Sigmoid colon (tissue), 7 donors: Measurements from ENCODE around the gene LIMK1. TPM values are rescaled to one million over a fixed set of nuclear protein-coding genes. Genes with fewer than 3 reads are reported as not detected.
A peak's percentile ranks its signal among the peaks of the same experiment; 100 is the strongest.

Experiments
- DNase-seq: peaks from one replicate; pipeline ENCODE4 v3.0.0-alpha.2; 2019
- H3K27ac ChIP-seq, 4 donors: fragments of 200-600 bp; sonication (generic); one replicate each; pipeline ENCODE4 v1.5.1; 2016 to 2019; ENCODE audit warnings: mild to moderate bottlenecking in 1 of 4
- H3K27me3 ChIP-seq, 3 donors: fragments of 200-600 bp; sonication (generic); one replicate each; pipeline ENCODE4 v1.5.1; 2019; ENCODE audit warnings: mild to moderate bottlenecking in 1 of 3
- H3K36me3 ChIP-seq, 4 donors: fragments of 200-600 bp; sonication (generic); one replicate each; pipeline ENCODE4 v1.5.1; 2016 to 2019
- H3K4me1 ChIP-seq, 4 donors: fragments of 200-600 bp; sonication (generic); one replicate each; pipeline ENCODE4 v1.5.1; 2017 to 2019
- H3K4me3 ChIP-seq, 4 donors: fragments of 200-600 bp; sonication (generic); one replicate each; pipeline ENCODE4 v1.5.1; 2017 to 2019; ENCODE audit warnings: mild to moderate bottlenecking in 2 of 4, moderate library complexity in 1 of 4
- H3K9me3 ChIP-seq, 4 donors: fragments of 200-600 bp in 3 of 4; sonication (generic) in 3 of 4; one replicate each; pipeline versions ENCODE4 v1.5.1 to v1.6.1; 2013 to 2019
- EP300 ChIP-seq, 4 donors: sonication (generic); formaldehyde crosslinking; IDR thresholded peaks; one replicate each; pipeline ENCODE4 v1.6.1; 2017; ENCODE audit warnings: antibody characterized with exemption in 4 of 4
- POLR2A ChIP-seq, 2 donors: fragments of 450-650 bp; IDR thresholded peaks; one replicate each; pipeline ENCODE4 v1.6.1; 2016; ENCODE audit warnings: antibody characterized with exemption in 2 of 2, mild to moderate bottlenecking in 2 of 2, moderate library complexity in 2 of 2
- POLR2AphosphoS5 ChIP-seq, 4 donors: sonication (generic); formaldehyde crosslinking; IDR thresholded peaks; one replicate each; pipeline ENCODE4 v1.6.1; 2017; ENCODE audit warnings: antibody characterized with exemption in 4 of 4
- WGBS, 2 donors: extraction: QIAGEN DNeasy Blood & Tissue Kit; methylation state at CpG; one replicate each; pipeline ENCODE4 v1.1.7; 2013; 5-methylcytosine and 5-hydroxymethylcytosine counted together
- intact Hi-C: fragments of 100-400 bp; cut with DNase I; formaldehyde crosslinking; loops from one replicate; pipeline ENCODE4 v1.15.1; 2023
- polyA plus RNA-seq, 3 donors: library from polyadenylated mRNA; stranded (reverse); fragments of 200-250 nt; gene quantifications; one replicate each; pipeline ENCODE4 v1.2.3, GENCODE V29; 2013
- total RNA-seq, 4 donors: library from RNA; depleted of rRNA; stranded (reverse); fragments of >200 nt; gene quantifications; one replicate each; pipeline ENCODE4 v1.1.0, GENCODE V29; 2016
- TF ChIP-seq, protein P1 (sequence below), 4 experiments: fragments of 450-650 bp in 3 of 4; fragments of 200-600 bp in 1 of 4; IDR thresholded peaks; one replicate each; pipeline ENCODE4 v1.5.1; 2016 to 2019; ENCODE audit warnings: antibody characterized with exemption in 4 of 4, mild to moderate bottlenecking in 3 of 4, moderate library complexity in 2 of 4
- donor health status: healthy with polysubstance abuse.
- donor health status: Bipolar disorder and iron deficiency.
- donor health status: healthy.

Gene LIMK1
- total and polyA plus RNA-seq, 7 donors, result 4.6 to 16.3 (median 9.6) TPM

DNA sequence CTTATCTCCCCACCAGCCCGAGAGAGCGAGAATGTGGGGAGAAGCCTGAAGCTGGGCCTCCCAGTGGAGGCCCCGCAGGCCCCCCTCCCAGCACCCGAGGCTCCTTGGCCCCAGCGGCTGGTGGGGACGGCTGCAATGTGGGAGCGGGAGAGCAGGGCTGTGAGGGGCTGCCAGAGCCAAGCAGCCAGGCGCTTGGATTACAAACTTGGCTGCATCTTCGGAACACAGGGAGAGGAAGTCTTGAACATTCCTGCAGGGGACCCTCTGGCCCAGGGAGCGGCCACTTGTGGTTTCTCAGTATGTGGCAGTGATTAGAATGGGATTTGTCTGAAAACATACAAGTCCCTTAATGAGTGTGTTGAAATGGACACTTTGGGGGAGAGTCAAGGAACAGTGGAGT lies 32.4 kb upstream of the LIMK1 start:
- Histone ChIP-seq H3K4me1 (no peaks in the 10 kb centered on the region), H3K9me3 (no peaks in the 10 kb centered on the region), H3K4me3 (no peak overlapping the region), H3K27me3 (no peaks in the 10 kb centered on the region), H3K36me3 (peaks cover 19 to 92% (median 61%) of the 10 kb centered on the region in 4 donors), H3K27ac (peak overlapping the region in 1 of 4 donors; percentile 18)
- TF ChIP-seq POLR2AphosphoS5 (IDR thresholded peaks at IDR 0.05) (no peak), POLR2A (IDR thresholded peaks at IDR 0.05) (no peak), EP300 (IDR thresholded peaks at IDR 0.05) (no peak)
- TF ChIP-seq, protein P1, sequence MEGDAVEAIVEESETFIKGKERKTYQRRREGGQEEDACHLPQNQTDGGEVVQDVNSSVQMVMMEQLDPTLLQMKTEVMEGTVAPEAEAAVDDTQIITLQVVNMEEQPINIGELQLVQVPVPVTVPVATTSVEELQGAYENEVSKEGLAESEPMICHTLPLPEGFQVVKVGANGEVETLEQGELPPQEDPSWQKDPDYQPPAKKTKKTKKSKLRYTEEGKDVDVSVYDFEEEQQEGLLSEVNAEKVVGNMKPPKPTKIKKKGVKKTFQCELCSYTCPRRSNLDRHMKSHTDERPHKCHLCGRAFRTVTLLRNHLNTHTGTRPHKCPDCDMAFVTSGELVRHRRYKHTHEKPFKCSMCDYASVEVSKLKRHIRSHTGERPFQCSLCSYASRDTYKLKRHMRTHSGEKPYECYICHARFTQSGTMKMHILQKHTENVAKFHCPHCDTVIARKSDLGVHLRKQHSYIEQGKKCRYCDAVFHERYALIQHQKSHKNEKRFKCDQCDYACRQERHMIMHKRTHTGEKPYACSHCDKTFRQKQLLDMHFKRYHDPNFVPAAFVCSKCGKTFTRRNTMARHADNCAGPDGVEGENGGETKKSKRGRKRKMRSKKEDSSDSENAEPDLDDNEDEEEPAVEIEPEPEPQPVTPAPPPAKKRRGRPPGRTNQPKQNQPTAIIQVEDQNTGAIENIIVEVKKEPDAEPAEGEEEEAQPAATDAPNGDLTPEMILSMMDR (IDR thresholded peaks at IDR 0.05), result no peak
- WGBS, 2 donors, result 81 to 83% methylated on average over 10 of the region's 10 CpGs
- no peak for DNase-seq
- intact Hi-C loops, result no loop called here

DNA sequence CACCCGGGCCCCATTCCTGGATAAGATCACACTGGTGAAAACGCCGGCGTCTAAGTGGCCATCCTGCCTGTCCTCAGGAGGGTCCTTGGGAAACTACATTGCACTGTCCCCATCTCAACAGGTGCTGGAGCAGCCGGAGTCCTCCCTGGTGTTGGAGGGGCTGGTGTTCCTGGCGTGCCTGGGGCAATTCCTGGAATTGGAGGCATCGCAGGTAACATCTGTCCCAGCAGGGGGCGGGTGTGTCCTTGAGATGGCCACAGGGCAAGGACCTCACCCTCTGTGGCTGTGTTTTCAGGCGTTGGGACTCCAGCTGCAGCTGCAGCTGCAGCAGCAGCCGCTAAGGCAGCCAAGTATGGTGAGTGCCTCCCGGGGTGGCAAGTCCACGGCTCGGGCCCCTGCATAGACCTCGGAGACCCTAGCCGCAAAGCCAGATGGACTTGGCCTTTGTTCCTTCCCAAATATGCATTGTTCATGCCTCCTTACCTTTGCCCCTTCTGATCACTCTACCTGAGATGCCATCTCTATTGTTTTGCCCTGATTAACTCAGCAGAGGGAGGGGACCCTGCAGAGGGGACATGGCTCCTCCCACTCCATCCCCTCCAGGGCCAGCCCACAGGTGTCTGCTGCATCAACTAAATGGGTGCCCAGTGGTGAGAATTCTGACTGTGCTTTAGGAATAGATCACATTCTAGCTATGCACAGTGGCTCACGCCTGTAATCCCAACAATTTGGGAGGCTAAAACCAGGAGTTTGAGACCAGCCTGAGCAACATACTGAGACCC lies 31.8 kb upstream of the LIMK1 start:
- no peak for DNase-seq
- TF ChIP-seq EP300 (IDR thresholded peaks at IDR 0.05) (no peak), POLR2AphosphoS5 (IDR thresholded peaks at IDR 0.05) (no peak), POLR2A (IDR thresholded peaks at IDR 0.05) (no peak)
- TF ChIP-seq, protein P1 (IDR thresholded peaks at IDR 0.05), result no peak
- no peaks in the 10 kb centered on the region for H3K27me3 ChIP-seq
- no peaks in the 10 kb centered on the region for H3K9me3 ChIP-seq
- H3K4me3 ChIP-seq, result no peak overlapping the region
- intact Hi-C loops, result no loop called here
- peaks cover 19 to 92% (median 60%) of the 10 kb centered on the region in 4 donors for H3K36me3 ChIP-seq
- H3K4me1 ChIP-seq, result no peaks in the 10 kb centered on the region
- H3K27ac ChIP-seq, result peak overlapping the region in 1 of 4 donors; percentile 18
- WGBS, 2 donors, result 27 to 63% methylated on average over 16 of the region's 16 CpGs

DNA sequence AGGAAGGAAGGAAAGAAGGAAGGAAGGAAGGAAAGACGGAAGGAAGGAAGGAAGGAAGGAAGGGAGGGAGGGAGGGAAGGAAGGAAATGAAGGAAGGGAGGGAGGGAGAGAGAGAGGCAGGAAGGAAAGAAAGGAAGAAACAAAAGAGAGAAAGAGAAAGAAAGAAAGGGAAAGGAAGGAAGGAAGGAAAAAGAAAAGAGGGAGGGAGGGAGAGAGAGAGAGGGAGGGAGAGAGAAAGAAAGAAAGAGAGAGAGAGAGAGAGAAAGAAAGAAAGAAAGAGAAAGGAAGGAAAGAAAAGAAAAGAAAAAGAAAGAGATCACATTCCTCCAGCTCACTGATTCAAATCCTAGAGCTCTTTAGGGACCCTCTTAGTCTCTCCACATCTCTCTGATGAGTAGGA lies 31.0 kb upstream of the LIMK1 start:
- Histone ChIP-seq H3K27ac (no peak overlapping the region), H3K4me1 (no peaks in the 10 kb centered on the region), H3K4me3 (no peak overlapping the region), H3K9me3 (no peaks in the 10 kb centered on the region), H3K27me3 (no peaks in the 10 kb centered on the region), H3K36me3 (peaks cover 19 to 92% (median 60%) of the 10 kb centered on the region in 4 donors)
- TF ChIP-seq, protein P1 (IDR thresholded peaks at IDR 0.05), result no peak
- TF ChIP-seq POLR2AphosphoS5 (IDR thresholded peaks at IDR 0.05) (no peak), EP300 (IDR thresholded peaks at IDR 0.05) (no peak), POLR2A (IDR thresholded peaks at IDR 0.05) (no peak)
- intact Hi-C loops, result no loop called here
- 78 to 81% methylated on average over 1 of the region's 1 CpG for WGBS, 2 donors
- DNase-seq, result no peak

DNA sequence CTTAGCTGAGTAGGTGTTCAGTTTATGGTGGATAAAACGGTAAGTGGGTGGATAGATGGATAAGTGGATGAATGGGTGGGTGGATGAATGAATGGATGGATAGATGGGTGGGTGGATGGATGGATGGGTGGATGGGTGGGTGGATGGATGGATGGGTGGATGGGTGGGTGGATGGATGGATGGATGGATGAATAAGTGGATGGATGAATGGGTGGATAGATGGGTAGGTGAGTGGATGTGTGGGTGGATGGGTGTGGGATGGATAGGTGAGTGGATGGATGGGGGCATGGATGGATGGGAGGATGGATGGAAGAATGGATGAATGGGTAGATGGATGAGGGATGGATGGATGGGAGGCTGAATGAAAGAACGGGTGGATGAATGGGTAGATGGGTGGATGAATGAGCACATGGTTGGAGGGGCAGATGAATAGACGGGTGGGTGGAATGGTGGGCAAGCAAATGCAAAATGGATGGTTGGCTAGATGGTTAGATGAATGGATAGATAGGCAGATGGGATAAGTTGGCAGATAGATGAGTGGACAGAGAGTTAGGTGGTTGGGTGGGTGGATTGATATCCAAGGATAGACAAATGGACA lies 29.9 kb upstream of the LIMK1 start:
- TF ChIP-seq, protein P1 (IDR thresholded peaks at IDR 0.05), result no peak
- no peak for TF ChIP-seq POLR2A (IDR thresholded peaks at IDR 0.05)
- TF ChIP-seq POLR2AphosphoS5 (IDR thresholded peaks at IDR 0.05), result no peak
- no peak for TF ChIP-seq EP300 (IDR thresholded peaks at IDR 0.05)
- Histone ChIP-seq H3K36me3 (peaks cover 9 to 88% (median 50%) of the 10 kb centered on the region in 4 donors), H3K4me3 (no peak overlapping the region), H3K9me3 (no peaks in the 10 kb centered on the region), H3K27me3 (no peaks in the 10 kb centered on the region), H3K4me1 (no peaks in the 10 kb centered on the region), H3K27ac (no peak overlapping the region)
- no peak for DNase-seq
- 94 to 95% methylated on average over 3 of the region's 3 CpGs for WGBS, 2 donors
- intact Hi-C loops, result no loop called here
